Stimulated activated CD4-positive, alpha-beta T cell treated with anti-CD3 and anti-CD28 coated beads, TNF-alpha, amount 100 ng/mL, for 1 hour (primary cell): ENCODE data around the gene SLC9A1.
A peak's percentile ranks its signal among the peaks of the same experiment; 100 is the strongest.

Experiments used
- DNase-seq, 3 donors: peaks; one replicate each; pipeline ENCODE4 v3.0.0-alpha.2; 2020; ENCODE audit warnings: low read depth in 3 of 3, low spot score in 1 of 3

Gene SLC9A1

GRCh38 chr1:27106561-27107323 lies 48.2 kb downstream of the SLC9A1 start:
- DNase-seq = no peak

GRCh38 chr1:27105018-27105417 lies 49.9 kb downstream of the SLC9A1 start:
- no peak for DNase-seq

- DNase-seq = no peak
These were observed 51.4 kb downstream of the SLC9A1 start for GRCh38 chr1:27103498-27103897.

GRCh38 chr1:27102707-27103468 lies 52.0 kb downstream of the SLC9A1 start:
- DNase-seq = peak; percentile 27 to 87 (median 68)

GRCh38 chr1:27102134-27102706 lies 52.7 kb downstream of the SLC9A1 start:
- no peak for DNase-seq

GRCh38 chr1:27101696-27102095 lies 53.2 kb downstream of the SLC9A1 start:
- no peak for DNase-seq

GRCh38 chr1:27101054-27101491 lies 53.9 kb downstream of the SLC9A1 start:
- no peak for DNase-seq

GRCh38 chr1:27100335-27101053 lies 54.4 kb downstream of the SLC9A1 start:
- DNase-seq = no peak

- DNase-seq = no peak
These were observed 55.2 kb downstream of the SLC9A1 start for GRCh38 chr1:27099587-27100334.

- no peak for DNase-seq
These were observed 55.8 kb downstream of the SLC9A1 start for GRCh38 chr1:27099135-27099586.

- no peak for DNase-seq
These were observed 56.3 kb downstream of the SLC9A1 start for GRCh38 chr1:27098431-27099134.

- peak; percentile 42 to 59 (median 55) for DNase-seq
These were observed 57.4 kb downstream of the SLC9A1 start for GRCh38 chr1:27097484-27097917.

- no peak for DNase-seq
These were observed 59.3 kb downstream of the SLC9A1 start for GRCh38 chr1:27095576-27095975.

GRCh38 chr1:27092888-27093287 lies 62.0 kb downstream of the SLC9A1 start:
- DNase-seq = no peak

GRCh38 chr1:27090911-27091310 lies 64.0 kb downstream of the SLC9A1 start:
- no peak for DNase-seq

GRCh38 chr1:27087371-27088220 lies 67.3 kb downstream of the SLC9A1 start:
- no peak for DNase-seq

GRCh38 chr1:27086628-27087027 lies 68.3 kb downstream of the SLC9A1 start:
- DNase-seq = no peak

GRCh38 chr1:27086026-27086425 lies 68.9 kb downstream of the SLC9A1 start:
- no peak for DNase-seq

- DNase-seq = no peak
These were observed 70.8 kb downstream of the SLC9A1 start for GRCh38 chr1:27084107-27084506.
